ENCODE data around the gene KRT17. TPM values are rescaled to one million over a fixed set of nuclear protein-coding genes. Genes with fewer than 3 reads are reported as not detected.

The KRT17 gene
- total RNA-seq, 2 experiments from 2014 or later, result not detected

- Histone ChIP-seq H3K27ac (ENCODE audit: low read depth in 1 of 2, low read length in 2 of 2) (no peak overlapping the region), H3K4me3 (ENCODE audit: low read length) (no peak overlapping the region), H3K4me1 (ENCODE audit: insufficient read depth, low read length) (no peaks in the 10 kb centered on the region), H3K36me3 (ENCODE audit: insufficient read depth, low read length) (no peaks in the 10 kb centered on the region), H3K27me3 (ENCODE audit: control insufficient read depth in 1 of 2, insufficient read depth in 2 of 2, low read length in 2 of 2) (peaks cover 0 to 2% of the 10 kb centered on the region in 2 experiments), H3K9me3 (ENCODE audit: control insufficient read depth in 1 of 2, insufficient read depth in 1 of 2, low read length in 2 of 2) (no peaks in the 10 kb centered on the region)
- DNase-seq (peak in 1 of 14 experiments; percentile 24), ATAC-seq (ENCODE audit: poor library complexity) (no peak)
- intact Hi-C loops (cut with DNase I, micrococcal nuclease), result no loop called here
- ChIA-PET POLR2A (no interaction called here), CTCF (no interaction called here)
- no peaks in the 10 kb centered on the region for H3K27me3 Mint-ChIP-seq
- no peaks in the 10 kb centered on the region for H3K9me3 Mint-ChIP-seq
- TF ChIP-seq, protein P1, sequence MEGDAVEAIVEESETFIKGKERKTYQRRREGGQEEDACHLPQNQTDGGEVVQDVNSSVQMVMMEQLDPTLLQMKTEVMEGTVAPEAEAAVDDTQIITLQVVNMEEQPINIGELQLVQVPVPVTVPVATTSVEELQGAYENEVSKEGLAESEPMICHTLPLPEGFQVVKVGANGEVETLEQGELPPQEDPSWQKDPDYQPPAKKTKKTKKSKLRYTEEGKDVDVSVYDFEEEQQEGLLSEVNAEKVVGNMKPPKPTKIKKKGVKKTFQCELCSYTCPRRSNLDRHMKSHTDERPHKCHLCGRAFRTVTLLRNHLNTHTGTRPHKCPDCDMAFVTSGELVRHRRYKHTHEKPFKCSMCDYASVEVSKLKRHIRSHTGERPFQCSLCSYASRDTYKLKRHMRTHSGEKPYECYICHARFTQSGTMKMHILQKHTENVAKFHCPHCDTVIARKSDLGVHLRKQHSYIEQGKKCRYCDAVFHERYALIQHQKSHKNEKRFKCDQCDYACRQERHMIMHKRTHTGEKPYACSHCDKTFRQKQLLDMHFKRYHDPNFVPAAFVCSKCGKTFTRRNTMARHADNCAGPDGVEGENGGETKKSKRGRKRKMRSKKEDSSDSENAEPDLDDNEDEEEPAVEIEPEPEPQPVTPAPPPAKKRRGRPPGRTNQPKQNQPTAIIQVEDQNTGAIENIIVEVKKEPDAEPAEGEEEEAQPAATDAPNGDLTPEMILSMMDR (IDR thresholded peaks at IDR 0.05), result no peak
- no peak overlapping the region for H3K4me3 Mint-ChIP-seq
- H3K4me1 Mint-ChIP-seq (ENCODE audit: low read depth), result no peaks in the 10 kb centered on the region
- H3K36me3 Mint-ChIP-seq (ENCODE audit: low read depth), result no peaks in the 10 kb centered on the region
- no peak overlapping the region for H3K27ac Mint-ChIP-seq
Observed at GRCh38 chr17:41619036-41619926, 5.1 kb downstream of the KRT17 start.

GRCh38 chr17:41618341-41619035 lies 5.9 kb downstream of the KRT17 start:
- no peaks in the 10 kb centered on the region for H3K4me1 Mint-ChIP-seq (ENCODE audit: low read depth)
- intact Hi-C loops (cut with DNase I, micrococcal nuclease), result no loop called here
- ChIA-PET CTCF (no interaction called here), POLR2A (no interaction called here)
- peaks cover 0 to 2% of the 10 kb centered on the region in 2 experiments for H3K27me3 ChIP-seq (ENCODE audit: control insufficient read depth in 1 of 2, insufficient read depth in 2 of 2, low read length in 2 of 2)
- no peaks in the 10 kb centered on the region for H3K36me3 Mint-ChIP-seq (ENCODE audit: low read depth)
- H3K9me3 Mint-ChIP-seq, result no peaks in the 10 kb centered on the region
- H3K4me3 ChIP-seq (ENCODE audit: low read length), result no peak overlapping the region
- no peaks in the 10 kb centered on the region for H3K4me1 ChIP-seq (ENCODE audit: insufficient read depth, low read length)
- no peaks in the 10 kb centered on the region for H3K36me3 ChIP-seq (ENCODE audit: insufficient read depth, low read length)
- H3K4me3 Mint-ChIP-seq, result no peak overlapping the region
- H3K9me3 ChIP-seq (ENCODE audit: control insufficient read depth in 1 of 2, insufficient read depth in 1 of 2, low read length in 2 of 2), result no peaks in the 10 kb centered on the region
- no peak overlapping the region for H3K27ac Mint-ChIP-seq
- no peak overlapping the region for H3K27ac ChIP-seq (ENCODE audit: low read depth in 1 of 2, low read length in 2 of 2)
- TF ChIP-seq, protein P1 (IDR thresholded peaks at IDR 0.05), result no peak
- ATAC-seq (ENCODE audit: poor library complexity) (no peak), DNase-seq (no peak)
- no peaks in the 10 kb centered on the region for H3K27me3 Mint-ChIP-seq

GRCh38 chr17:41617698-41618097 lies 6.7 kb downstream of the KRT17 start:
- H3K4me3 Mint-ChIP-seq, result no peak overlapping the region
- no peaks in the 10 kb centered on the region for H3K4me1 Mint-ChIP-seq (ENCODE audit: low read depth)
- no peaks in the 10 kb centered on the region for H3K36me3 Mint-ChIP-seq (ENCODE audit: low read depth)
- TF ChIP-seq, protein P1 (IDR thresholded peaks at IDR 0.05), result no peak
- Histone ChIP-seq H3K4me3 (ENCODE audit: low read length) (no peak overlapping the region), H3K36me3 (ENCODE audit: insufficient read depth, low read length) (no peaks in the 10 kb centered on the region), H3K27me3 (ENCODE audit: control insufficient read depth in 1 of 2, insufficient read depth in 2 of 2, low read length in 2 of 2) (peaks cover 0 to 2% of the 10 kb centered on the region in 2 experiments), H3K27ac (ENCODE audit: low read depth in 1 of 2, low read length in 2 of 2) (no peak overlapping the region), H3K9me3 (ENCODE audit: control insufficient read depth in 1 of 2, insufficient read depth in 1 of 2, low read length in 2 of 2) (no peaks in the 10 kb centered on the region), H3K4me1 (ENCODE audit: insufficient read depth, low read length) (no peaks in the 10 kb centered on the region)
- no peaks in the 10 kb centered on the region for H3K9me3 Mint-ChIP-seq
- H3K27ac Mint-ChIP-seq, result no peak overlapping the region
- no peak for DNase-seq
- ChIA-PET CTCF (no interaction called here), POLR2A (no interaction called here)
- intact Hi-C loops (cut with DNase I, micrococcal nuclease), result no loop called here
- ATAC-seq (ENCODE audit: poor library complexity), result no peak
- no peaks in the 10 kb centered on the region for H3K27me3 Mint-ChIP-seq

All from CD4-positive, alpha-beta T cell (primary cell).